ENCODE results near the gene GADD45B. TPM values are rescaled to one million over a fixed set of nuclear protein-coding genes. Genes with fewer than 3 reads are reported as not detected.
A peak's percentile ranks its signal among the peaks of the same experiment; 100 is the strongest.

Gene GADD45B
- total RNA-seq, 2 donors from 2014 or later, result 430 to 498 TPM

- no peak for TF ChIP-seq CTCF (IDR thresholded peaks at IDR 0.05)
- no peak overlapping the region for H3K27ac ChIP-seq
- peaks cover 7% of the 10 kb centered on the region for H3K9me3 ChIP-seq
- H3K36me3 ChIP-seq, result no peaks in the 10 kb centered on the region
- DNase-seq (ENCODE audit: low spot score) (no peak), ATAC-seq (ENCODE audit: insufficient number of reproducible peaks, low FRiP score, low read depth) (no peak)
- no peaks in the 10 kb centered on the region for H3K27me3 ChIP-seq (replicated peaks; ENCODE audit: insufficient read depth)
- H3K4me3 ChIP-seq, result no peak overlapping the region
- peaks cover 6 to 30% of the 10 kb centered on the region in 2 donors for H3K4me1 ChIP-seq (ENCODE audit: control insufficient read depth in 1 of 2, low read depth in 2 of 2)
These were observed 11.2 kb downstream of the GADD45B start for GRCh38 chr19:2487090-2487489.

GRCh38 chr19:2487842-2488241 lies 11.9 kb downstream of the GADD45B start:
- no peak for DNase-seq (ENCODE audit: low spot score)
- H3K4me3 ChIP-seq, result peak overlapping the region; percentile 79

GRCh38 chr19:2488405-2488941 lies 12.5 kb downstream of the GADD45B start:
- Histone ChIP-seq H3K36me3 (no peaks in the 10 kb centered on the region), H3K27ac (peak overlapping the region; percentile 69), H3K27me3 (replicated peaks; ENCODE audit: insufficient read depth) (no peaks in the 10 kb centered on the region), H3K4me1 (ENCODE audit: control insufficient read depth in 1 of 2, low read depth in 2 of 2) (peaks cover 6 to 30% of the 10 kb centered on the region in 2 donors), H3K9me3 (no peaks in the 10 kb centered on the region), H3K4me3 (peak overlapping the region; percentile 79)
- no peak for TF ChIP-seq CTCF (IDR thresholded peaks at IDR 0.05)
- ATAC-seq (ENCODE audit: insufficient number of reproducible peaks, low FRiP score, low read depth) (no peak), DNase-seq (ENCODE audit: low spot score) (no peak)

More at GRCh38 chr19:2487842-2488241, 11.9 kb downstream of the GADD45B start:
- no peak for ATAC-seq (ENCODE audit: insufficient number of reproducible peaks, low FRiP score, low read depth)
- Histone ChIP-seq H3K36me3 (no peaks in the 10 kb centered on the region), H3K27me3 (replicated peaks; ENCODE audit: insufficient read depth) (no peaks in the 10 kb centered on the region), H3K27ac (peak overlapping the region; percentile 38 to 69), H3K4me1 (ENCODE audit: control insufficient read depth in 1 of 2, low read depth in 2 of 2) (peaks cover 6 to 30% of the 10 kb centered on the region in 2 donors), H3K9me3 (peaks cover 5% of the 10 kb centered on the region)
- no peak for TF ChIP-seq CTCF (IDR thresholded peaks at IDR 0.05)

- peak; percentile 32 for TF ChIP-seq CTCF (IDR thresholded peaks at IDR 0.05)
- no peaks in the 10 kb centered on the region for H3K36me3 ChIP-seq
- no peak for DNase-seq (ENCODE audit: low spot score)
- no peaks in the 10 kb centered on the region for H3K27me3 ChIP-seq (replicated peaks; ENCODE audit: insufficient read depth)
- peaks cover 6 to 35% of the 10 kb centered on the region in 2 donors for H3K4me1 ChIP-seq (ENCODE audit: control insufficient read depth in 1 of 2, low read depth in 2 of 2)
- peak overlapping the region; percentile 69 for H3K27ac ChIP-seq
- no peaks in the 10 kb centered on the region for H3K9me3 ChIP-seq
- ATAC-seq (ENCODE audit: insufficient number of reproducible peaks, low FRiP score, low read depth), result peak; percentile 71
- peak overlapping the region; percentile 79 for H3K4me3 ChIP-seq
These were observed 13.2 kb downstream of the GADD45B start for GRCh38 chr19:2488942-2489731.

GRCh38 chr19:2490659-2491058 lies 14.7 kb downstream of the GADD45B start:
- Histone ChIP-seq H3K4me3 (no peak overlapping the region), H3K4me1 (ENCODE audit: control insufficient read depth in 1 of 2, low read depth in 2 of 2) (peaks cover 6 to 40% of the 10 kb centered on the region in 2 donors), H3K27me3 (replicated peaks; ENCODE audit: insufficient read depth) (no peaks in the 10 kb centered on the region), H3K36me3 (no peaks in the 10 kb centered on the region), H3K27ac (no peak overlapping the region), H3K9me3 (no peaks in the 10 kb centered on the region)
- no peak for ATAC-seq (ENCODE audit: insufficient number of reproducible peaks, low FRiP score, low read depth)
- DNase-seq (ENCODE audit: low spot score), result no peak
- no peak for TF ChIP-seq CTCF (IDR thresholded peaks at IDR 0.05)

Measured in thoracic aorta (tissue), 2 donors.